Stomach (tissue), 9 donors: ENCODE measurements around the gene NAT9. TPM values are rescaled to one million over a fixed set of nuclear protein-coding genes. Genes with fewer than 3 reads are reported as not detected.

Source experiments
- DNase-seq, 2 donors: peaks; one replicate each; pipeline versions ENCODE4 v3.0.0 to v3.0.0-alpha.2; 2013 to 2019
- H3K27ac ChIP-seq, 5 donors: fragments of 200-600 bp in 4 of 5; sonication (generic) in 4 of 5; one replicate each; pipeline ENCODE4 v1.5.1; 2013 to 2019; ENCODE audit warnings: mild to moderate bottlenecking in 1 of 5, moderate library complexity in 1 of 5
- H3K27me3 ChIP-seq, 3 donors: fragments of 200-600 bp; sonication (generic); one replicate each; pipeline ENCODE4 v1.5.1; 2017 to 2019; ENCODE audit warnings: mixed run types in 1 of 3
- H3K36me3 ChIP-seq, 4 donors: fragments of 200-600 bp; sonication (generic); 1 replicate in 3 of 4; 2 replicates in 1 of 4; pipeline ENCODE4 v1.5.1; 2016 to 2019
- H3K4me1 ChIP-seq, 4 donors: fragments of 200-600 bp; sonication (generic); one replicate each; pipeline ENCODE4 v1.5.1; 2016 to 2019
- H3K4me3 ChIP-seq, 4 donors: fragments of 200-600 bp; sonication (generic) in 3 of 4; one replicate each; pipeline ENCODE4 v1.5.1; 2016 to 2019; ENCODE audit warnings: mild to moderate bottlenecking in 1 of 4
- H3K9me3 ChIP-seq, 4 donors: fragments of 200-600 bp; sonication (generic); one replicate each; pipeline ENCODE4 v1.5.1; 2016 to 2019
- EP300 ChIP-seq: sonication (generic); formaldehyde crosslinking; IDR thresholded peaks from one replicate; pipeline ENCODE4 v1.6.1; 2017; ENCODE audit warnings: antibody characterized with exemption
- POLR2A ChIP-seq, 4 donors: fragments of 450-650 bp; IDR thresholded peaks; one replicate each; pipeline ENCODE4 v1.6.1; 2016; ENCODE audit warnings: antibody characterized with exemption in 4 of 4, control low read depth in 2 of 4, mild to moderate bottlenecking in 1 of 4, moderate library complexity in 1 of 4
- POLR2AphosphoS5 ChIP-seq, 3 donors: sonication (generic); formaldehyde crosslinking; IDR thresholded peaks; one replicate each; pipeline ENCODE4 v1.6.1; 2016; ENCODE audit warnings: antibody characterized with exemption in 3 of 3
- WGBS, 5 donors: extraction: QIAGEN DNeasy Blood & Tissue Kit in 3 of 5; methylation state at CpG; one replicate each; pipeline versions ENCODE4 v1.1.5 to v1.1.7; 2013 to 2018; 5-methylcytosine and 5-hydroxymethylcytosine counted together
- intact Hi-C: fragments of 100-400 bp; cut with DNase I; formaldehyde crosslinking; loops from one replicate; pipeline ENCODE4 v1.15.1; 2023; ENCODE audit warnings: low total_unique reads
- polyA plus RNA-seq, 3 donors: library from polyadenylated mRNA; stranded (reverse); fragments of 200-250 nt; gene quantifications; one replicate each; pipeline ENCODE4 v1.2.3, GENCODE V29; 2013
- total RNA-seq, 5 donors: library from RNA; depleted of rRNA; stranded (reverse); fragments of >200 nt; gene quantifications; one replicate each; pipeline versions ENCODE4 v1.1.0 to v1.2.3, GENCODE V29; 2014 to 2016
- TF ChIP-seq, protein P1 (sequence below), 7 experiments: fragments of 450-650 bp in 4 of 7; fragments of 200-600 bp in 3 of 7; sonication (generic) in 3 of 7; IDR thresholded peaks; one replicate each; pipeline ENCODE4 v1.5.1; 2016 to 2019; ENCODE audit warnings: antibody characterized with exemption in 7 of 7, control low read depth in 2 of 7, mild to moderate bottlenecking in 1 of 7
- donor health status: healthy with polysubstance abuse.
- donor health status: Bipolar disorder and iron deficiency.
- donor health status: healthy.

The NAT9 gene
- total and polyA plus RNA-seq, 8 donors: 14.5 to 33.5 (median 21.9) TPM

DNA sequence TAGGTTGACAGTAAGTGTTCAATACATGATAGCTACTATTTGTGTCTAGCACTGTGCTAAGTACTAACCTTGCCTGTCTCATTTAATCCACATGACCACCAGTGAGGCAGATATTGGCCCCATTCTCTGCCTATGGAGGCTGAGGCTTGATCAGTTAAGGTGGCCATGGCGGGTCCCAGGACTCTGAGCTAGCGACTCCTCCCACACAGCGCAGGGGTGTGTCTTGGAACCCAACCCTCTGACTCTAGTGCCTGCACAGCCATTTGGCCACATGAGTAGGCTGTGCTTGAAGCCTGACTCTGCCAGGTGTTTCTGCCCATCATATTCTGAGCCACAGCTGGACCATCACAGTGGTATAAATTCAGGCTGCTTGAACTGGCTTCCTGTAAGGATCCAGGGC, 21.3 kb downstream of the NAT9 start:
- 77 to 98% (median 97%) methylated on average over 3 of the region's 3 CpGs for WGBS, 5 donors
- Histone ChIP-seq H3K36me3 (peaks cover 0 to 4% (median 0%) of the 10 kb centered on the region in 4 donors), H3K9me3 (no peaks in the 10 kb centered on the region), H3K27me3 (no peaks in the 10 kb centered on the region), H3K4me1 (peaks cover 58 to 87% (median 73%) of the 10 kb centered on the region in 4 donors), H3K27ac (no peak overlapping the region), H3K4me3 (no peak overlapping the region)
- no peak for TF ChIP-seq POLR2AphosphoS5 (IDR thresholded peaks at IDR 0.05)
- no peak for TF ChIP-seq EP300
- TF ChIP-seq, protein P1, sequence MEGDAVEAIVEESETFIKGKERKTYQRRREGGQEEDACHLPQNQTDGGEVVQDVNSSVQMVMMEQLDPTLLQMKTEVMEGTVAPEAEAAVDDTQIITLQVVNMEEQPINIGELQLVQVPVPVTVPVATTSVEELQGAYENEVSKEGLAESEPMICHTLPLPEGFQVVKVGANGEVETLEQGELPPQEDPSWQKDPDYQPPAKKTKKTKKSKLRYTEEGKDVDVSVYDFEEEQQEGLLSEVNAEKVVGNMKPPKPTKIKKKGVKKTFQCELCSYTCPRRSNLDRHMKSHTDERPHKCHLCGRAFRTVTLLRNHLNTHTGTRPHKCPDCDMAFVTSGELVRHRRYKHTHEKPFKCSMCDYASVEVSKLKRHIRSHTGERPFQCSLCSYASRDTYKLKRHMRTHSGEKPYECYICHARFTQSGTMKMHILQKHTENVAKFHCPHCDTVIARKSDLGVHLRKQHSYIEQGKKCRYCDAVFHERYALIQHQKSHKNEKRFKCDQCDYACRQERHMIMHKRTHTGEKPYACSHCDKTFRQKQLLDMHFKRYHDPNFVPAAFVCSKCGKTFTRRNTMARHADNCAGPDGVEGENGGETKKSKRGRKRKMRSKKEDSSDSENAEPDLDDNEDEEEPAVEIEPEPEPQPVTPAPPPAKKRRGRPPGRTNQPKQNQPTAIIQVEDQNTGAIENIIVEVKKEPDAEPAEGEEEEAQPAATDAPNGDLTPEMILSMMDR (IDR thresholded peaks at IDR 0.05): no peak
- TF ChIP-seq POLR2A (IDR thresholded peaks at IDR 0.05): no peak
- intact Hi-C loops: no loop called here
- DNase-seq: no peak

DNA sequence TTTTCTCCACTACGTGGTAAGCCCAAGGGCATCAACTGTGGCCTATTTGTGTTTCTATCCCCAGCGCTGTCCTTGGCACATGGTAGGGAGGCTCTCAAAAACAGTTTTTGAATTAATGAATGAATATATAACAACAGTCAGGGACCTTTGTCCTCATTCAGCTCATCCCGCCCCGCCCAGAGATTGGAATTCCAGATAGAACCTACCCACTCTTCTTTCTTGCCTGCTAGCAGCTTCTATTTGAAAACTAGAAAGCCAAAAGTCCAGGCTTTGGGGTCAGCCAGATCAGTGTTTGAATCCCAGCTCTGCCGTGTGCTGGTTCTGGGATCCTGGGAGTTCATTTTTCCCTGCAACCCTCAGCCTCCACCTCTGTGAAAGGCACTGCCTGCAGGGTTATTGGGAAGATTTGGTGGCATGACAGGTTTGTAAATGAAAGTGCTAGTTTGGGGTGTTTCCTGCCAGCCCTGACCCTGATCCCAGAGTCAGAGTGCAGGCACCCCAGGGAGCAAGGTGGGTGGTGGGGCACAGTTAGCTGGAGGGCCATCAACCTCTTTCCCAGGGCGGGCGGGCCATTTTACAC, 23.2 kb downstream of the NAT9 start:
- TF ChIP-seq, protein P1 (IDR thresholded peaks at IDR 0.05): no peak
- TF ChIP-seq POLR2A (IDR thresholded peaks at IDR 0.05): no peak
- no peak for TF ChIP-seq POLR2AphosphoS5 (IDR thresholded peaks at IDR 0.05)
- Histone ChIP-seq H3K27ac (peak overlapping the region in 2 of 5 donors; percentile 23 to 91), H3K4me1 (peaks cover 40 to 73% (median 66%) of the 10 kb centered on the region in 4 donors), H3K27me3 (no peaks in the 10 kb centered on the region), H3K4me3 (no peak overlapping the region), H3K9me3 (no peaks in the 10 kb centered on the region), H3K36me3 (peaks cover 0 to 4% (median 0%) of the 10 kb centered on the region in 4 donors)
- DNase-seq: no peak
- WGBS, 5 donors: 79 to 88% (median 85%) methylated on average over 7 of the region's 7 CpGs
- intact Hi-C loops: no loop called here

DNA sequence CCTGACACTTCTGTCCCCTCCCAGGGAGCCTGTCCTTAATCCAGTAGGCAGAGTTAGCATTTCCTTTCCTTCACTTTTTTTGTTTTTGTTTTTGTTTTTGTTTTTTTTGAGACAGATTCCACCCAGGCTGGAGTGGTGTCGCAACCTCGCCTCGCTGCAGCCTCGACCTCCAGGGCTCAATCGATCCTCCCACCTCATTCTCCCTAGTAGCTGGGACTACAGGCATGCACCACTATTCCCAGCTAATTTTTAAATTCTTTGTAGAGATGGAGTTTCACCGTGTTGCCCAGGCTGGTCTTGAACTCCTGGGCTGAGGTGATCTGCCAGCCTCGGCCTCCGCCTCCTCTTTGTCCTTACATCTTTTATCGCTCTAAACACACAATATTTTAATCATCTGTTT, 23.7 kb downstream of the NAT9 start:
- Histone ChIP-seq H3K4me3 (peak overlapping the region in 1 of 4 donors; percentile 89), H3K27ac (peak overlapping the region; percentile 29 to 94 (median 91)), H3K27me3 (no peaks in the 10 kb centered on the region), H3K36me3 (peaks cover 0 to 4% (median 0%) of the 10 kb centered on the region in 4 donors), H3K9me3 (no peaks in the 10 kb centered on the region), H3K4me1 (peaks cover 40 to 73% (median 66%) of the 10 kb centered on the region in 4 donors)
- DNase-seq: no peak
- 77 to 86% (median 84%) methylated on average over 9 of the region's 9 CpGs for WGBS, 5 donors
- TF ChIP-seq EP300: no peak
- TF ChIP-seq POLR2AphosphoS5 (IDR thresholded peaks at IDR 0.05): no peak
- TF ChIP-seq, protein P1 (IDR thresholded peaks at IDR 0.05): no peak
- no peak for TF ChIP-seq POLR2A (IDR thresholded peaks at IDR 0.05)
- intact Hi-C loops: no loop called here

DNA sequence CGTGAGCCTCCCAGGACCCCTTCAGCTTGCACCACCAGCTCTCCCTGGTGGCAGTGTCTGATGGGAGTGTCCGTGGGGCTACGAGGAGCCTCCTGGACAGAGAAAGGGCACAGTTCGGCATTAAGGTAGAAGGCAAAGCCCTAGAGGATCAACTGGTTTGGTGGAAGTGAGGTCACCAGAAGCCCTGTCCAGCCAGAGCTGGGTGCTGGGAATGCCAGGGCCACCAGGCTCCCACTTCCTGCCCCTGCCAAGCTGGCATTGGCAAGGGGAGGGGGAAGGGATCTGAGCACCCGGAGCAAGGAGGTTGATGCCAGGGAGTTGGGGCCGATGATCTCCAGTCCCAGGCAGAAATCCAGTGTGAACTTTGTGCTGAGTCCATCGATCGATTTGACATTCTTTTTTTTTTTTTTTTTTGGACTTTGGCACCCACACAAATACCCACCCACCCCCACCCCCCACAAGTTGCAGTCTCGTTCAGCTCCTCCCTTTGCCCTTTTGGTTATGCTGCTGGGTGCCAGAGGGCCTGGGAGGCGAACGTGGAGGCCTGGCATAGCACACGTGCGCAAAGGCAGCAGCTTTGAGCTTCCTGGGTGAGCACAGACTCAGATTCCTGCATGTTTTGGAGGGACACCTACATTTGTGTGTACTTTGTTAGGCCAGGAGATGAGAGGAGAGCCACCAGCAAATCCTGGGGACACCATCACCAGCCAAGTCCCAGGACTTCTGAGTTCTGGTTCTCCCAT, 25.6 kb downstream of the NAT9 start:
- Histone ChIP-seq H3K4me1 (peaks cover 31 to 78% (median 69%) of the 10 kb centered on the region in 4 donors), H3K4me3 (peak overlapping the region; percentile 84 to 93 (median 87)), H3K27ac (peak overlapping the region; percentile 87 to 95 (median 92)), H3K27me3 (no peaks in the 10 kb centered on the region), H3K36me3 (peaks cover 0 to 4% (median 0%) of the 10 kb centered on the region in 4 donors), H3K9me3 (no peaks in the 10 kb centered on the region)
- peak; percentile 62 to 80 for DNase-seq
- 16 to 33% (median 28%) methylated on average over 11 to 13 of the region's 13 CpGs for WGBS, 5 donors
- intact Hi-C loops: no loop called here
- no peak for TF ChIP-seq POLR2A (IDR thresholded peaks at IDR 0.05)
- peak in 2 of 3 donors; percentile 43 to 60 for TF ChIP-seq POLR2AphosphoS5 (IDR thresholded peaks at IDR 0.05)
